Measurements from ENCODE around the gene TMEM108. TPM values are rescaled to one million over a fixed set of nuclear protein-coding genes. Genes with fewer than 3 reads are reported as not detected.

TMEM108 gene
- total RNA-seq, 1 donor from 2014 or later, result 1.4 TPM

DNA sequence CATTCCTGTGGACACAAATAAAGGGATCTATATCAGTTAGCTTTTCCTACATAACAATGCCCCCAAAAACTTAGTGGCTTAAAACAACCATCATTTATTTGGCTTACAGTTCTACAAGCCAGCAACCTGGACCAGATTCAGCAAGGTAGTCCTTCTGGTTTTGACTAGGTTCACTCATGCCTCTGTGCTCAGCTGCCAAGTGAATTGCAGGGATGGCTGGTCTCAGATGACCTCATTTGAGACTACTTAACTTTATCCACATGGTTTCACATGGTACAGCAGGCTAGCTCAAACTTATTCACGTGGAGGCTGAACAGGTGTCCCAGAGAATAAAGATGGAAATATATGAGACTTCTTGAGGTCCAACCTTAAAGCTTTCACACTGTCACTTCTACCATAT lies 242.4 kb downstream of the TMEM108 start:
- no peak for DNase-seq

DNA sequence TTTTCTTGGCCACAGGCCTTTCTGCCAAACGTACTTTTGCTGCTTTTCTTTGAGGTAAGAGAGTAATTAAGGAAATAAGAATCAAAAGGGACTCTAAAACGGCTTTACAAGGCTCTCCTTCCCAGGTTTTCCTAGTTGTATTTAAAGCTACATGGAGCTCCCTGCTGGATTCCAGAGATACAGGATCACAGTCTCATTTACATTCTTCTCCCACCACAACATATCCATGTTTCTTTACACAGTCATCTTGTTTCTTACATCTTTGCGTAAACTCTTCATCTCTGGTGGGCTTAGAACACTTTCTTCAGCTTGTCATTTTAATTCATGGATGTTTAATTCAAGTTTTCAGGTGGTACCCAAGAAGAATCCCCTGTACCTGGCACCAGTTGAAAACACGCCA lies 244.0 kb downstream of the TMEM108 start:
- DNase-seq, result no peak

DNA sequence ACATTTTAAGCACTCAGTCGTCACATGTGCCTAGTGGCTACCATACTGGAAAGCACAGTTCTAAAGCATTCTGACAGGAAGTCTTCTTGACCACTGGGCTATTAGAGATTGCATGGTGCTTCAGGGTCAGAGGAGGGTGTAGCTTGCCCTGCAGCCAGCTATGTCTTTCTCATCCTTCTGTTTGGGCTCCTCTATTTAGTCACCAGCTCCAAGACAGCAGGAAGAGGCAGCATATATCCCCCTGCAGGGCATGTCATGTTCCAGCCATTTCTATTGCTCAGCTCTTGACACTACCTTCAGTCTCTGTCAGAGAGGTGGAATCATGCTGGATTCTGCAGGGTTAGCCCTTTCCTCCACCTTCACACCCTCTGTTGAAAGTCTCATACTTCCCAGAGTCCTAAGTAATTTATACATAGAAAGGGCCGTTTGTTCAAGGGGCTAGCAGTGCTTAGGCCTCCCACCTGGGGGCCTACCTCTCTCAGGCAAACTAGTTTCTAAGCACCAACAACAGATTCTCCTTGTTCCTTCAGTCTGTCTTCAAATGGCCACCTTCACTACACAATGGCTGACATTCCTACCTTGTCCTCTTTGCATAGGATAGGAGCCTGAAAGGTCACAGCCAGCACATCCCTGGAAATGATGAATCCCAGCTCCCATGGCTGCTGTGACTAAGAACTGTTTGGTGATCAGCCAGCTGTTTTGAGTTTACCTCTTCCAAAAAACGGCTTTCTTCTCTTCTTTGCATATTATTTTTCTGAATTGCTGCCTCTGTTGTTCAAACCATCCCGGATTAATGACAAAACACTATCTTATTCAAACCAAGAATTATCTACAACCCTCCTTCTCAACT lies 246.0 kb downstream of the TMEM108 start:
- DNase-seq, result no peak

DNA sequence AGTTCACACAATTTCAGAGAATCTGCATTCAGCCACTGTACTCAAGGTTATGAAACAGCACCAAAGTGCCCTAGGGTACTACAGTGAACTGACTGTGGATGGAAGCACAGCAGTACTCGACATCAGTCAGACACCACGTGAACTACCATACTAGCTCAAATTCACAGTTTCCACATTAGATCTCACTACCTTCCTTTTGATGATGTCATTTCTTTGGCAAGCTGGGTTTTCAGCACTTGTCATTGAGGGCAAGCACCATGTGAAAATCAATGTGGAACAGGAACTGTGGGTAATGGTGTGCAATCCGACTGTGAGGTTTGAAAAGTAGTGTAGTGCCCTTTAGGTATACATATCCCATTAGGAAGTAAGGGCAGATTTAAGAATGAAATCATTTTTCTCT lies 251.1 kb downstream of the TMEM108 start:
- DNase-seq, result no peak

DNA sequence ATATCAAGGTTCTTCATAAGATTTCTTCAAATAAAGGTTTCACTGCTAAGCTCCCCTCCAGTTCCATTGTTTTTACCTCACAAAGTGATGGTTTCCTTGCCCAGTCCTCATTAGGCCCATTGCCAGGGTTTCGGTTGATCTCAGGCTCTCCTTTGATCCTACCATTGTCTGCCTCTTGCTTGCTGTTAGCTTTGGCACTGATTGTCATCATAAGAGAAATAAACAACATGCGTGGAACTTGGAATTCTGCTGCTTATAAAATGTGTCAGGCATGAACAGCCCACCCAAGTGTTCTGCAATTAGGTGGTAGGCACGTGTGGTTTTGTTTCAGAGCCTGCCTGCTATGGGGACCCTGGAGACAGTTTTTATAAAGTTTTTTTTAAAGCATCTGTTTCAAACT lies 254.1 kb downstream of the TMEM108 start:
- no peak for DNase-seq

DNA sequence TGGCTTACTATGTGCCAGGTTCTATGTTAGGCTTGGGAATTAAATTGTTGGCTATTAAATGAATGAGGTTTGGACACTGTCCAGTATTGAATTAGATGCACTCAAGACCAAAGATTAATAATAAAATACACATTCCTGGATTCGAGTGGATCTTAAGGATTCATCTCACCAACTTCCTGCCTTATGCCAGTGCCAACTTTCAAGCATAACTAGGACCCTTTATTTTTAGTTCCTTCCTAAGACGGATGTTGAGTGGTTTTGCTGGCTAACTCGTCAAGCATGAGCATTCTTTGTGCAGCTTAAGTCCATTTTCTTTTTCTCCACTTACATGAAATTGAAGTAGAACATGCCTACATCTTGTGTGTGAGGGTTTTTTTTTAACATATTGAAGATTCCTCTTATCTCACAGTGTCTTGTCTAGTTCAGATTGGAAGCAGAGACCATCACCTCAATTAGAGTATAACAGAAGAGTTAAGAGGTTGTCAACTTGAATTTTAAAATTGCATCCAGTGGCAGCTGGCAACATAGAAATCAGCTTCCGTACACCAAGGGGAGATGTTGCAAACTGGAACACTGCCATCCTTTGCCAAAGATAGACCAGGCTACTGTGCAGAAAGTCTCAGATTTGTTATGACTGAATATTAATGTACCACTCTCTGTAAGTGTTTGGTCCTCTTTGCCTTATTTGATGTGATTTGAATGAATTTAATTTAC lies 255.4 kb downstream of the TMEM108 start:
- no peak for DNase-seq

DNA sequence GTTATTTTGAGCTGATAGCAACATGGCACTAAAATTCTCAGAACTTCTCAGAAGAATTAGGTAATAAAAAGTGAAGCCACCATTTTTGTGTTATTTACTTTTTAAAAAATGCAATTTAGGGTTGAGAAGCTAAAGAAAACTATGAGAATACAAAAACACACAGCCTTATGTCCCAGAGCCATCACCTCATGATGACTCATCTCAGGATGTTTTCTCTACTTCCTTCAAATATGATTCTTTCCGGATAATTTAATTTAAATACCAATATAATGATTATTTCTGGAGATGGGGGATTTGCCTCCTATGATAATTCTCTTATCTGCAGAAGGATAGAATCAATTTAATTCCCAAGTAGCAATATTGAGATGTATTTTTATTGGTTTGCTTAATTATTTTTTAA lies 256.1 kb downstream of the TMEM108 start:
- DNase-seq, result no peak

DNA sequence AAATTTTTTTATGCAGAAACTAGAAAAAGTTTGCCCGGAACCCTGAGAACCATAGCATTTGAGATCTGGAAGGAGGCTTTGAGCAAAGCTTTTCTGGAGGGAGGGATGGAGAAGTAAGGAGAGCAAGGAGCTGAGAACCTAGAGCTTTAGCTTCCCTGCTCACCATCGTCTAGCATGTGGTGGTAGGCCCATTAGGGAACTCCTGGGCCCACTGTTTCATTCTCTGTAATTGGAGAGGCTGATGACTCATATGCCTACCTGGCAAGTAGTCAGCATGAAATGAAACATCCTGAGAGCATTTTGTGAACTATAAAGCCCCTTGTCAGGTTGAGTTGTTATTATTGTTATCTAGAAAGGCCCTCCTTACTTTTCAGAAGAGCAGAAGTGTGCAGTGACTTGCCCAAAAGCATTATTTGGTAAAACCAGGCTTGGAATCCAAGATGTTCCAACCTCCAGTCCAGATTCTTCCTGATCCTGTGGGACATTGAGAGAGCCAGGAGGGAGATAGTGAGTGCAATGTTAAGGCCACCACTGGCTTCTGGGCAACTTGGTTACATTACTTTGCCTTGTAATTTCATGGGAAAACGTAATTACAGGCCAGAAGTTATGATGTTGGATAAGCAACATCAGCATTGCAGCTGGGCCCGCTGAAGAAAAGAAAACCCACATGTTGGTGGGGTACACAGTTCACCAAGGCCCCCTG lies 257.2 kb downstream of the TMEM108 start:
- DNase-seq, result no peak

DNA sequence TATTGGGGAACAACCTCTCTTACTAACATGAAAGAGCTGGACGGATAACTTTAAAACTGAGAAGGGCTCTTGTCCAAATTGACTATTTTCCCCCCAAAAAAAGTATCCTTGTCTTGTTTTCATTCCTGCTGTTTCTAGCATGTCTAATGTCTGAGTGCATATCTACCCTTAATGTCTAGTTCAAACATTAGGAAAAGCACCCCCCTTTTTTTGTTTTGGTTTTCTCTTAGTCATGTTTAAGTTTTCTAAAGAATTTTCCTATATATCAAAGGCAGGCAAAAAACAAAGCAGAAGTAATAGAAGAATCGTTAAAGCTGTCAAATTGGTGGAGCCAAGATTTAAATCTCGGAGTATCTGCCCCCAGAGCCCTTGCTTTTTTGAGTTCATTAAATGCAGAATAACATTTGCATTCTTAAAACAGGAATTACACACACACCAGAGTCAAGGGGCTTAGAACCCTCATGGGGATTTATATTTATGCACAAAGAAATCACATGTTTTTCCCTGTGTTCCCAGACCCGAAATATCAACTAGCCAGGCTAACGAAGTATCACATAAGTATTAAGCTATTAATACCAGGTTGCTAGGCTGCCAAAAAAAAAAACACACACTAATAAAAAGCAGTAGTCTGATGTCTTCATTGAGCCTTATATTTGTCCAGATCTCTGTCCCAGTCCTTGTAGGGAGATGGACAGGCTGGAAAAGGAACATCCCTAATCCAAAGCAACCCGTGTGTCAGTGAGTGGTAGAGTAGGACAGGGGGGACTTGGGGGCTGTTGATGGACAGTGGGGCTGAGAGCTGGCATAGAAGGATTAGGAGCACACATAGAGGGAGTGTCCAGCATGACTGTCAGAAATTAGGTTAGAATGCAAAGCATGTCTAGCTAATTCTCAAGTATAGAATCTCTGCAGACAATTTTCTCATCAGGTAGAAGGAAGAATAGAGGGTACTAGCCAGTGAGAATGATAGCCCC lies 258.0 kb downstream of the TMEM108 start:
- peak; percentile 30 for DNase-seq

DNA sequence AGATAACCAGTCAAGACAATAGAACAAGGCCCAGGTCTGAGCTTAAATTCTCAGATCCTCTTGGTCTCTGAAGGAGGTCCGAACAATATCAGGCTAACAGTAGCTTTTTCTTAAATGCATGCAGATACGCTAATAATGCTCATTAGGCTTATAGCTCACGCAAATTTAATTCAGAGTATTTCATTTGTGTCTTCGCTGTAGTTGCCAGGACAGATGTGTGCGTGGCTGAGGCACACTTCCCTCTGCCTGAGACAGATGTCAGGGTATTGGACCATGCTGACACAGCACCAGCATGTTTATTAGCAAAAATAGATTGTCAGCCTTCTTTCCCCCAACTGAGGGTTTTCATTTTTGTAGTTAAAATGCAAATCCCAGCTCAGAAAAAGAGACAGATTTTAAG lies 258.8 kb downstream of the TMEM108 start:
- no peak for DNase-seq

DNA sequence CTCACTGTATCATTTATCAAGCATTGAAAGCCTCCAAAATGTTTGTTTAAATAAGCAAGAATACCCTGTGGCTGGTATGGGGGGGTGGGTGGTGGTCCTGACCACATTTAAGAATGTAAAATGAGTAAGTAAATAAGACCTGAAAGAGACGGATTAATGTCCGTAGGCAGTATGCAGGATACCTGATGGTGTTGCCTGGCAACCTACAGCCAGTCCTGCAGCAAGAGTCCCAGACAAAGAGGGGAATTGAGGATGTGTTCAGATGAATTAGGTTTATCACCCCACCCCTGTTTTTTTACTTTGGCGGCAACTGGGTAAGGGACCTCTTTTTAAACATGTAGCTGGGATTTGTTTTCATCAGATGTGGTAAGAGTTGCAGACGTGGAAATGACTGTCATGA lies 261.9 kb downstream of the TMEM108 start:
- DNase-seq, result no peak

DNA sequence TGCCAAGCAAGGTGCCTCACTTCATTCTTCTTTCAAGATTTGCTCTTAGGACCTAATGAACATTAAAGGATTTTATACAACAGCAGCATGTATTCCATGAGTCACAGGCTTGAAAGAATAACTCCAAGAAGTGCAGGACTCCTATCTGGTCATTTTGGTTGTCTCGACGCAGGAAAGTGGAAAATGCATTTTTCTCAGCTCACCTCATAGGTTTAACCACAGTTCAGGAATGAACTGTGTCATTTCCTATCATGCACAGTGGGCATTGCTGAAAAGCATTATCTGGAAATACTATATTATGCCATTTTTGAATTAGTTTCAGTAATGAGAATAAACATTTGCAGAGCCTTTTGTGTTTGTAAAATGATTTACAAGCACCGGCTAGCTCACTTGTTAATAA lies 263.0 kb downstream of the TMEM108 start:
- DNase-seq, result no peak

DNA sequence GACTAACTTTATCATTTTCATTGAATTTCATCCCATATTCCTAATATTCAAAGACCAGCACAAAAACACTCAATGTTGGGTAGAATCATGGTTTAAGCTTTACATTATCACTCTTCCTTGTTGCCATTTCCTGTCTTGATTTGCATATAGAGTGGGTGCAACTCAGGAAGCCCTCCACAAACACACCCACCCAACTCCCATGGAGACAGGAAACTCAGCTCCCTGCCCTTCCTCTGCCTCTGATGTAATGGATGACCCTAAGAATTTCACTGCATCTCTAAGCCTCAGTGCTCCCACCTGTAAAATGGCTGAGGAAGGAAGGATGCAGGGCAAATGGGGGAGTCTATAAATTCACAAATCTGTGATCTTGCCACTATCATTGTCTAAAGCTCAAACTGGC lies 263.5 kb downstream of the TMEM108 start:
- DNase-seq, result no peak

DNA sequence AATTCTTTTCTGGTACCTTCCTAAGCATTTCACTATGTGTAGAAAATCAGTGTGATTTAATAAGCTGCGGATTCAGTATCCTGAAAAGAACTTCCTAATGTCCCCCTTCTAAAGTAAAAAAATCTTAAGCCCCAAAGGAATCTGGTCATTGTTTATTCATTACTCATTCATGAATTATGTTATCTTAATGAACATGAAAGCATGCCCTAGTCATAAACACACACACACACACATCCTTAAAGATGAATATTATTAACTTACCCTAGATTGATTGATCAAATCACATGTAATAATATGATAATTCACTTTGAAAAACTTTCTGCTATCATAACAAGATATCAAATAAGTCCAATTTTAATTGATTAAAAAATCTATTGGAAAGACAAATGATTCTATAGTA lies 265.2 kb downstream of the TMEM108 start:
- no peak for DNase-seq

DNA sequence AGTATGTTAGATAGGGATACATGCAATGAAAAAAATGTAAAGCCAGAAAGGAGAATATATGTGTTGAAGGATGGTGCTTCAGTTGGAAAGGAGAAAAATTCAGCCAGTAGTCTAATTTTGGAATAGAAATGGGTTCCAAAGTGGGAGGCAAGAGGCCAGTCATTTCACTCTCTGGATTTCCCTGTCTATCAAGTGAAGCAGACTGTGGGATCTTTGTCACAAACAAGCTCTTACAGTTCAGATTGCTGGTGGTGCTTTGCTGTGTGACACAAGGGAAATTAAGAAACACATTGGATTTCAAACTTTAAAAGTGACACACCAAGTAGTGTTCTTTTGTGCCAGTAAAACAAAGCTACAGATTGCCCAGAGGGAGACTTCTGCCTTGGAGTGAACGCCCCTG lies 279.7 kb downstream of the TMEM108 start:
- no peak for DNase-seq

DNA sequence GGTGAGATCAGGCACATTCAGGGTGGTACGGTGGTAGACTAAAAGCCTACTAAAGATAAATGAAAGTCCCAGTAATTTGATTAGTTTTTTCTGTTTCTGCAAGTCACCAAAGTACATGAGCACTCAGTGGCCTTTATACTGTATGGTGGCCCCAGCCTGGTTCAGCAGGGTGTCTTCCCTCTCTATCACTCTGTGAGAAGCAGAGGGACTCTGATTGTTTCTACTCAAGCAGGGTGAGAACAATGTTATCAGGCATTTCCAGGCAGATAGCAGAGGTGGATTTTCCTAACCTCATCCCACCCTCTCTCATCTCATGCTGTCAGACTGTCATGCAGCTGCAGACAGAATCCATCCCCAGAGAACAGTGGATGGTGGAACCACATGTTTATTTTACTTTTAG lies 290.2 kb downstream of the TMEM108 start:
- no peak for DNase-seq

DNA sequence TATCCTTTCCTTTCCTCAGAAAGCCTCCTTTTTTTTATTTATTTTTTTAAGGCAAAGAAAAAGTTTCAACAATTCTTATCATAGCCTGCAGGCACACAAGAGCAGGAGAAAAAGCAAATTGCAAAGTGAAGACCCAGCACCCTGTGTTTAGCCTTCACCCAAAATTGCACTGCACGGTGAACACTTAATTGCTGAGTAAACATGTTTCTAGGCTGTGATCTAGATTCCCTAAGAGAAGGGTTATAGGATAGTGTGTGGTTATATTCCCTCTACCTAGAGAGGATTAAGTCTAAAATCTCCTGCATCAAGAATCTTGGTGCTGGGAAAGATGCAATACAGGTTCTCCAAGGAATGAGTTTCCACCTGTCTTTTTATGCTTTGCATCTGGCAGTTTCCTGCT lies 291.4 kb downstream of the TMEM108 start:
- no peak for DNase-seq

DNA sequence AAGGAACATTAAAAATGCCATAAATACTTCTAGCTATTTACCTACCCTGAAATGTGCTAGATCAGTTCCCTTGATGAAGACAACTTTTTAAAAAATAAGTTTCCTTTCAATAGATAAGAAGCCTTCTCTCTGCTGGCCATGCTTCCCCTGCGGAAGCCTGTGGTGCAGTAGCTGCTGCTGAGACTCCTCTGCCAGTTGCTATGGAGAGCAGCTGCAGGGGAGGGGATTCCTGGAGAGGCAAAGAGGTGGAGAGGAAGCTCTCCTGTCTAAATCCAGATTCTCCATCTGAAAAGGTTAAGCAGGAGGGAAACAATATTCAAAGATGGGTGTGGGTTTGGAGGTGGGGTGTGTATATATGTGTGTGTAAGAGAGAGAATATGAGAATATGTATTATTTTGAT lies 291.9 kb downstream of the TMEM108 start:
- no peak for DNase-seq

DNA sequence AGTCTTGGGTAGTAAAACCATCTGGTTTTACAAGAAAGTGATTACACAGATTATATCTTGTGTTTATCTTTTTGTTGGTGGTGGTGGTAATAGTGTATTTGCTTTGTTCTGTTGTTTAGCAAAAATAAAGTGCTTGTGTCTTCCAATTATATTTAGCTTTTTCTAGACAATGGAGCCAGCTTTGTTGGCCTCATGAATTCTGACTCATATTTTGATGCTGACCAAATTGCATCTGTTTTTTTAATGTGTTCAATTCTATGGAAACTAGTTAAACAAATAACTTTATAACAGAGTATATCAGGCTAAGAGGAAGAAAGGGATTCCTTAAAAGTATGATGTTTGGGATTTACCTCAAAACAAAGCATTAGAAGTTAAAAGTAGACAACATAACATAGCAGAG lies 292.3 kb downstream of the TMEM108 start:
- DNase-seq, result no peak

DNA sequence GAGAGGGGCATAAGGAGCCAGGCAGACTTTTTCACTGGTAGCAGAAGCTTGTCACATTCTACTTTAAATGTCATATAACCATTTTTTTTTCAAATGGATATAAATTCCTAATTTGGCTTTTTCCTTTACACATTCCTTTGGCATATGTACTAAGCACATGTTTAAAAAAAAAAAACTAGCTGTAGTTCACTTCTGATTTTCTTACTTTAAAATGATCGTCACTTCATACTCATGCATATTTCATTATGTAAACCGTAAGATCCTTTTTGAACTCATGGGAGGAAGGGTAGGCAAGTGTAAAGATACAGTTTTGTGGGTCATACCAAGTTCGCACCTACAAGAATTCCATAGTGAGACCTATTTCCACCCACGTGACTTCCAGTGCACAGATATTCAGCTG lies 316.5 kb downstream of the TMEM108 start:
- DNase-seq, result no peak

DNA sequence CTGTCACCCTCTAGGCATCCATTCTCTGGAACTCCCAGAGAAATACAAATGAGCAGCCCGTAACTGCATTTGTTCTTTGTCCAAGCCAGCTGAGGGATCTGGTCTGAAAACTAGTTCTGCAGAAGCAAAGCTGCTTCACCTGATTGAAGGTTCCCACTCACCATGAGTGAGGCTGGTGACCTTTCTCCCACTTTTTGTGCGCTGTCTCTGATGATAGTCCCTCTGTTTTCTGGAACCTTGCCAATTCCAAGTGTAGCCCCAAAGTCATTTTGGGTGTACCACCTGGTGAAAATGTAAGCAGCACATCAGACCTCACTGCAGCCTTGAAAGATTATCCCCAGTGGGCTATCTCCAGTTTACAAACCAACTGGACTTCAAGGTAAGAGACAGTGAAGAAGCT lies 322.3 kb downstream of the TMEM108 start:
- no peak for DNase-seq

DNA sequence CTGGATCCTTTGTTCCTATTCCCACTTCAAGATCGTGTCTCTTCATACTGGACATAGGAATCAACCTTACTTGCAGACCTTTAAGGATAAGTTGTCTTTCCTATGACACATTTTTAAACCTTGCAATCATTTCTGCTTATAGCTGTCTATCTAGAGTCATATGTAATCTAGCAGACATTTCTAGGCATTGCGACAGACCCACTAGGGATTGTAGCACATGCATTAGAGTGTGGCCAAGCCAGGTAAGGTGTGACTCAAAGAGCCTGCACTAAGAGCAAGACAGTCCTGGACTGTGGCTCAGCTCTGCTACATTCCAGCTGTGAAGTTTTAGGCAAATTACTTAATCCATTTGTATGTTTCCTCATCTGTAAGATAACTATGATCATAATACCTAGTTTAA lies 322.8 kb downstream of the TMEM108 start:
- DNase-seq, result no peak
